WTC11 (cell line): ENCODE data around the gene SLC47A2. TPM values are rescaled to one million over a fixed set of nuclear protein-coding genes. Genes with fewer than 3 reads are reported as not detected.

Source experiments
- ATAC-seq: fragments of 200-7000 bp; cut with Tn5 transposase; 2 replicates; pipeline ENCODE4 v1.10.0; 2021; ENCODE audit warnings: mild to moderate bottlenecking, moderate library complexity
- CTCF ChIA-PET: fragments of 300-600 bp; sonication (Branson Sonifier 250); formaldehyde crosslinking; loops from one replicate; lab custom pipeline; 2021; ENCODE audit warnings: antibody characterized with exemption; lab: Charles Lee
- POLR2A ChIA-PET: fragments of 350-600 bp; sonication (Branson Sonifier 250); formaldehyde crosslinking; loops from one replicate; lab custom pipeline; 2021; ENCODE audit warnings: antibody characterized with exemption; lab: Charles Lee
- DNase-seq: peaks from one replicate; pipeline ENCODE4 v3.0.0; 2021; ENCODE audit warnings: low spot score
- H3K27ac Mint-ChIP-seq: 2 replicates; pipeline ENCODE4 v1.8.0; 2021; ENCODE audit warnings: mixed read lengths
- H3K27me3 Mint-ChIP-seq: 2 replicates; pipeline ENCODE4 v1.8.0; 2021; ENCODE audit warnings: low read depth, mild to moderate bottlenecking, moderate library complexity, mixed read lengths
- H3K36me3 Mint-ChIP-seq: 2 replicates; pipeline ENCODE4 v1.8.0; 2021; ENCODE audit warnings: mixed read lengths
- H3K4me1 Mint-ChIP-seq: 2 replicates; pipeline ENCODE4 v1.8.0; 2022; ENCODE audit warnings: mixed read lengths
- H3K4me3 Mint-ChIP-seq: 2 replicates; pipeline ENCODE4 v1.8.0; 2021; ENCODE audit warnings: mild to moderate bottlenecking, moderate library complexity, mixed read lengths
- H3K9me3 Mint-ChIP-seq: 2 replicates; pipeline ENCODE4 v1.8.0; 2021; ENCODE audit warnings: mixed read lengths
- ATF2 ChIP-seq: sonication (generic); formaldehyde crosslinking; IDR thresholded peaks from 2 replicates; pipeline ENCODE4 v1.8.1; 2022; ENCODE audit warnings: low read depth, missing genetic modification reagents, borderline replicate concordance
- CBFB ChIP-seq: sonication (generic); formaldehyde crosslinking; IDR thresholded peaks from 2 replicates; pipeline ENCODE4 v1.8.1; 2022; ENCODE audit warnings: mild to moderate bottlenecking, low read depth, missing genetic modification reagents
- ERG ChIP-seq: fragments of 250-450 bp; sonication (Bioruptor Pico); IDR thresholded peaks from 2 replicates; pipeline ENCODE4 v1.8.0; 2021; ENCODE audit warnings: mild to moderate bottlenecking
- GTF2I ChIP-seq: fragments of 250-450 bp; sonication (Bioruptor Pico); conservative IDR thresholded peaks from 2 replicates; pipeline ENCODE4 v1.4.0; 2021; ENCODE audit warnings: mild to moderate bottlenecking
- KAT7 ChIP-seq: sonication (generic); formaldehyde crosslinking; IDR thresholded peaks from 2 replicates; pipeline ENCODE4 v1.8.1; 2023; ENCODE audit warnings: missing genetic modification reagents, mild to moderate bottlenecking, borderline replicate concordance
- NFATC4 ChIP-seq: fragments of 250-450 bp; sonication (Bioruptor Pico); IDR thresholded peaks from 2 replicates; pipeline ENCODE4 v1.9.0; 2021; ENCODE audit warnings: mild to moderate bottlenecking
- NR1H2 ChIP-seq: sonication (generic); formaldehyde crosslinking; IDR thresholded peaks from 2 replicates; pipeline ENCODE4 v1.9.0; 2021; ENCODE audit warnings: mild to moderate bottlenecking, moderate library complexity, missing genetic modification reagents
- PRDM15 ChIP-seq: sonication (generic); formaldehyde crosslinking; IDR thresholded peaks from 2 replicates; pipeline ENCODE4 v1.8.0; 2022; ENCODE audit warnings: missing genetic modification reagents
- PREB ChIP-seq: sonication (generic); formaldehyde crosslinking; IDR thresholded peaks from 2 replicates; pipeline ENCODE4 v1.8.1; 2022; ENCODE audit warnings: mild to moderate bottlenecking, missing genetic modification reagents, moderate library complexity, borderline replicate concordance
- ZNF219 ChIP-seq: sonication (generic); formaldehyde crosslinking; IDR thresholded peaks from 2 replicates; pipeline ENCODE4 v1.8.0; 2023; ENCODE audit warnings: missing genetic modification reagents, mild to moderate bottlenecking, borderline replicate concordance
- ZNF232 ChIP-seq: sonication (generic); formaldehyde crosslinking; IDR thresholded peaks from 2 replicates; pipeline ENCODE4 v1.8.0; 2022; ENCODE audit warnings: mild to moderate bottlenecking, missing genetic modification reagents
- ZNF317 ChIP-seq: sonication (generic); formaldehyde crosslinking; IDR thresholded peaks from 2 replicates; pipeline ENCODE4 v1.8.1; 2023; ENCODE audit warnings: low read depth, mild to moderate bottlenecking, moderate library complexity, missing genetic modification reagents, borderline replicate concordance
- total RNA-seq: library from RNA; stranded (reverse); gene quantifications from 3 replicates; pipeline ENCODE4 v1.2.3, GENCODE V29; 2021

The SLC47A2 gene
- total RNA-seq, 1 experiment from 2014 or later: not detected

GRCh38 chr17:19656851-19657581 lies 59.4 kb downstream of the SLC47A2 start:
- no peak for TF ChIP-seq NR1H2 (CRISPR knock-in tag)
- ATAC-seq: no peak
- Mint-ChIP-seq H3K4me1 (peaks cover under 1% of the 10 kb centered on the region; the same call in 1 of the 2 replicates), H3K36me3 (peaks cover 73% of the 10 kb centered on the region), H3K4me3 (no peak overlapping the region), H3K27ac (no peak overlapping the region), H3K9me3 (peaks cover 27% of the 10 kb centered on the region), H3K27me3 (peaks cover 4% of the 10 kb centered on the region)
- no peak for DNase-seq
- ChIA-PET CTCF (interaction anchor here (1.7 kb wide), 1 partner anchor 10 kb away, joined by 5 read pairs; no protein-coding TSS in a partner anchor), POLR2A (no interaction called here)

GRCh38 chr17:19656336-19656735 lies 60.0 kb downstream of the SLC47A2 start:
- H3K27me3 Mint-ChIP-seq: peaks cover 4% of the 10 kb centered on the region
- H3K27ac Mint-ChIP-seq: no peak overlapping the region
- ChIA-PET POLR2A (no interaction called here), CTCF (interaction anchor here (1.7 kb wide), 1 partner anchor 9 kb away, joined by 5 read pairs; no protein-coding TSS in a partner anchor)
- H3K4me3 Mint-ChIP-seq: no peak overlapping the region
- DNase-seq (no peak), ATAC-seq (no peak)
- peaks cover 76% of the 10 kb centered on the region for H3K36me3 Mint-ChIP-seq
- H3K4me1 Mint-ChIP-seq: peaks cover 8% of the 10 kb centered on the region
- TF ChIP-seq ZNF232 (CRISPR knock-in tag): no peak
- TF ChIP-seq PRDM15 (CRISPR knock-in tag): no peak
- TF ChIP-seq CBFB (CRISPR knock-in tag): no peak
- no peak for TF ChIP-seq ZNF219 (CRISPR knock-in tag)
- no peak for TF ChIP-seq NFATC4 (CRISPR knock-in tag)
- TF ChIP-seq, all 79 proteins: peak for 0
- H3K9me3 Mint-ChIP-seq: peaks cover 27% of the 10 kb centered on the region

- H3K36me3 Mint-ChIP-seq: peaks cover 73% of the 10 kb centered on the region
- ChIA-PET CTCF (no interaction called here), POLR2A (no interaction called here)
- peaks cover 18% of the 10 kb centered on the region for H3K4me1 Mint-ChIP-seq
- H3K4me3 Mint-ChIP-seq: no peak overlapping the region
- no peak overlapping the region for H3K27ac Mint-ChIP-seq
- DNase-seq: no peak
- ATAC-seq: no peak
- H3K9me3 Mint-ChIP-seq: peaks cover 27% of the 10 kb centered on the region
- H3K27me3 Mint-ChIP-seq: peaks cover 4% of the 10 kb centered on the region
- TF ChIP-seq KAT7 (CRISPR knock-in tag) (no peak), GTF2I (CRISPR knock-in tag) (no peak), ZNF317 (CRISPR knock-in tag) (no peak)
These were observed 61.5 kb downstream of the SLC47A2 start for GRCh38 chr17:19654896-19655295.

DNA sequence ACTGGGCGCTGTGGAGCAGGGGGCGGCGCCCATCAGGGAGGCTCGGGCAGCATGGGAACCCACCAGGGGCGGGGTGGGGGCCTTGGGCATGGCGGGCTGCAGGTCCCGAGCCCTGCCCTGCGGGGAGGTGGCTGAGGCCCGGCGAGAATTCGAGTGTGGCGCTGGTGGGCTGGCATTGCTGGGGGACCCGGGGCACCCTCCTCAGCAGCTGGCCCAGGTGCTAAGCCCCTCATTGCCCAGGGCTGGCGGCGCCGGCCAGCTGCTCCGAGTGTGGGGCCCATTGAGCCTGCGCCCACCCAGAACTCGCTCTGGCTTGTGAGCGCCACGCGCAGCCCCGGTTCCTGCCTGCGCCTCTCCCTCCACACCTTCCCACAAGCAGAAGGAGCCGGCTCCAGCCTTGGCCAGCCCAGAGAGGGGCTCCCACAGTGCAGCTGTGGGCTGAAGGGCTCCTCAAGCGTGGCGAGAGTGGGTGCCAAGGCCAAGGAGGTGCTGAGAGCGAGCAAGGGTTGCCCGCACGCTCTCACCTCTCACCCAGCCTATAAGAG lies 62.0 kb downstream of the SLC47A2 start:
- peaks cover 73% of the 10 kb centered on the region for H3K36me3 Mint-ChIP-seq
- no peak for ATAC-seq
- H3K4me1 Mint-ChIP-seq: peaks cover 23% of the 10 kb centered on the region
- DNase-seq: no peak
- ChIA-PET CTCF (no interaction called here), POLR2A (no interaction called here)
- peaks cover 4% of the 10 kb centered on the region for H3K27me3 Mint-ChIP-seq
- H3K27ac Mint-ChIP-seq: no peak overlapping the region
- no peak for TF ChIP-seq ATF2 (CRISPR knock-in tag)
- no peak for TF ChIP-seq PREB (CRISPR knock-in tag)
- no peak for TF ChIP-seq ERG (CRISPR knock-in tag)
- peaks cover 27% of the 10 kb centered on the region for H3K9me3 Mint-ChIP-seq
- H3K4me3 Mint-ChIP-seq: no peak overlapping the region
